ENCODE measurements around the gene TMOD1.
"Not testable (repeated sequence)": the region's sequence is repeated elsewhere in the genome, so short reads cannot be mapped to it uniquely, and the experiment has no call there.

Gene TMOD1

DNA sequence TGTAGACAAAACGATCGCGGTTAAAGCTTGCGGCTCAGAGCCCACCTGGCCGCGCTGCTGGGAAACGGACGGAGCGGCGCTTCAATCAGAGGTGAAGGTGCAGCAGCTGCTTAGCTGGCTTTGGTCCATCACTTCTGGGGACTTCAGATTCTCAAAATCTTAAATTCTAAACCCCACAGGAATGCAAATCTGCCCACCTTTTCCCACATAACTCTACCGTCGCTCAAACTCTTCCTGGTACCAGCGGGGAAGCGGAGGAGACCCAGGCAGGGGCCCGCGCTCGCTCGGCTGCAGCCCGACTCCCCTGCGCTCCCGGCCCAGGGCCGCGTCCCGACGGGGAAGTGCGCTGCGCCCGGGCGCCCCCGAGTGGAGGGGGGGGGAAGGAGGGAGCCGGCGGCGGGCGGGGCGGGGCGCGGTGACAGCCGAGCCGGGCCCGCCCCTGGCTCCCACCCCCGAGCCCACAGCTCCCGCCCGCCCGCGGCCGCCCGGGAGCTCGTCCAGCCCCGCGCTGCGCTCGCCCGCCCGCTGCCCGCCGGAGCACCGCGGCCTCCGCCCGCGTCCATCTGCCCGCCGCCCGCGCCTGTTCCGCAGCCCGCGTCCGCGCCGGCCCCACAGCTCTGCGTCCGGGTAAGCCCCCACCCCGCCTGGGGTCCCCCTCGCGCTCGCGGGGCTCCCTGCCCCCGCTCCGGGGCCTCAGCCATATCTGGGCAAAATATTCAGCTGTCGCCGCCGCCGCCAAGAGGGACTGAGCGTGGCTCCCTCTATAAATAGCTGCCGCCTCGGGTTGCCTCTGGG is at the start of gene TMOD1:
TSS of gene TMOD1 (plus strand) at position 490 of the 795 bp plus-strand sequence. CDS start 22,523 bp downstream, outside the sequence.
- DNase-seq = peak; percentile 16

DNA sequence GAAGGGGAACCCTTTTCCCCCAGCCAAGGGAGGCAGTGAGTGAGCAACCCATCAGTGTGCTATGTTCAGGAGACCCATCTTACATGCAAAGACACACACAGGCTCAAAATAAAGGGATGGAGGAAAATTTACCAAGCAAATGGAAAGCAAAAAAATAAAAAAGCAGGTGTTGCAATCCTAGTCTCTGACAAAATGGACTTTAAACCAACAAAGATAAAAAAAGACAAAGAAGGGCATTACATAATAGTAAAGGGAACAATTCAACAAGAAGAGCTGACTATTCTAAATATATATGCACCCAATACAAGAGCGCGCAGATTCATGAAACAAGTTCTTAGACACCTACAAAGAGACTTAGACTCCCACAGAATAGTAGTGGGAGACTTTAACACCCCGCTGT is 47.9 kb upstream of the TMOD1 start:
- not testable (repeated sequence) for DNase-seq

DNA sequence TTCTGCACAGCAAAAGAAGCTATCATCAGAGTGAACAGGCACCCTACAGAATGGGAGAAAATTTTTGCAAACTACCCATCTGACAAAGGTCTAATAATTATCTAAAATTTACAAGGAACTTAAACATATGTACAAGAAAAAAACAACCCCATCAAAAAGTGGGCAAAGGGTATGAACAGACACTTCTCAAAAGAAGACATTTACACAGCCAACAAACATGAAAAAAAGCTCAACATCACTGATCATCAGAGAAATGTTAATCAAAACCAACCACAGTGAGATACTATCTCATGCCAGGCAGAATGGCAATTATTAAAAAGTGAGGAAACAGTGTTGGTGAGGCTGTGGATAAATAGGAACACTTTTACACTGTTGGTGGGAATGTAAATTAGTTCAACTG is 44.6 kb upstream of the TMOD1 start:
- not testable (repeated sequence) for DNase-seq

DNA sequence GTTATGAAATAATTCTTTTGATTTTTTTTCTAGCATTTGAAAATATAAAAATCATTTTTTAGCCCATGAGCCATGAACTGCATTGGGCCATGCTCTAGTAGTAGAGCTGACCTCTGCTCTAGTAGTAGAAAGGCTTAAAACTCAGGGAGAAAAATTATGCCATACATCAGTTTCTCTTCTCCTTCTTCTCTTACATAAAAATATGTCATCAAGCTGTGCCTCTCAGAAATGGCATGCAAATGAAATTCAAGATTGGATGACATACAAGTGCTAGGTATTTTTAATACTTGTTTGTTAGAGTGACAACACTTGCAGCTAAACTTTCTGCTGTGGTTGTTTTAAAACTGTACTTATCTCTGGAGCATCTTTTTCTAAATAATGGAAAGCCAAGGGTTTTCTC is 42.1 kb upstream of the TMOD1 start:
- no peak for DNase-seq

DNA sequence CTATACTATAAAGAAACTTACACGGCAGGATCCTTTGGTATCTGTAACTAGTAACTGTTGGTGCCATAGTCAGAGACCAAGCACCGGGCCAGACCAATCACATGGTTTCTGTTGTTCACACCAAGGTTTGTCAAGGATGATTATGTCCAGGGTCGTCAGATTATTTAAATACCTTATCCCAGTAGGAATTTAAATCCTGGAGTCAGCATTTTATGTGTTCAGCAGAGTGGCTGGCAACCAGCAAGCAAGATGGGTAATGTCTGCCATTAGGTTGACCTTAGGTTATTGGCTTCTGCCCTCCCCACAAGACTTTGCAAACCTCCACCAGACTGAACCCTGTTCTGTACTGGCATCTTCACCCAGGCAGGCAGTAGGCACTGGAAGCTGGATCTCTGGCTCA is 39.3 kb upstream of the TMOD1 start:
- DNase-seq = no peak

DNA sequence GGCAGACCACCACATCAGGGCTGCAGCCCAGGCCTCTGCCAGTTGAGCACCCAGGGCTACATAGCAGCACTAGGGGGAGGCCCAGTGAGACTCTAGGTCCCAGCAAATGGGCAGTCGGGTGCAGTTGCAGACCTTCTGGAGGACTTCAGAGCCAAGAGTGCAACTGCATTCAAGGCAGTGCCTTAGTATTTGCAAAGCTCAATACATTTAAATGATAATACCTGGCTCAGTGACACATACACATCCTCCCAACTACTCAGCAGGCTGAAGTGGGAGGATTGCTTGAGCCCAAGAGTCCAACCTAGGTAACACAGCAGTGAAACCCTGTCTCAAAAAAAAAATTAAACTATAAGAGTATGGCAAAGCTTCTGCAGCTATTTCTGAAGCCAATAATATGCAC is 38.6 kb upstream of the TMOD1 start:
- no peak for DNase-seq

DNA sequence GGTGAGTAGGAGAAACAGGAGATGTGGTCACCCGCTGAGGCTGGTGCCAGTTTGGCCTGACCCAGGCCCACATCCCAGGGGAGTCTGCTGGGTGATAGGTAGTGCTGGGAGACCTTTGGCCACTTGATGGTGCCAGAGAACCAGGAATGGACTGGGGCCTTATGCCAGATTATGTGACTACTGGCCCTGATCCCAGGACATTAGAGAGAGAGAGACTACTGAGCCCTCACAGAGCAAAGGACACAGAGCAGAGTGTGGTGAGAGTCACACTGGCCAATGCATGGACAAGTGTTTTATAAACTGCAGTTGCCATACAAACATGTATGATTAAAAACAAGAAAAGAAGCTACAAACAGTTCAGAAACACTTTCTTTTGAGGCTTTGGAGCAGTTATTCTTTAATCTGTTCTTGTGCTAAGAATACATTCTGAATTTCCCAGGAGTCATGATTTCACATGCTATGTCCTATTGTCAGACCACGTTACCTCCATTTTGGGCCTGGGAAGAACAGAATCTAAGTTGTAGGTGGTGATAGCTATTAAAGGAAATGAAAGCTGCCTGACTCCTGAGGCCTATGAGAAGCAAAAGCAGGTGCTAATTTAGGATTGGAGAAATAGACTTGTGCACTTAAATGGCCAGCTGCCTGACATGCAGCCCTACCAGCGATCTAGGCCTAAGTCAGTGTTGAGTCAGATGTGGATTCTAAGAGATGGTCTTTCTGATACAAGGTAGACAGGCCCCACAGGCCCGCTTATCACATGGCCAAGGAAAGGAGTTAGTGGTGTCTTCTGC is 32.6 kb upstream of the TMOD1 start:
- DNase-seq = no peak

DNA sequence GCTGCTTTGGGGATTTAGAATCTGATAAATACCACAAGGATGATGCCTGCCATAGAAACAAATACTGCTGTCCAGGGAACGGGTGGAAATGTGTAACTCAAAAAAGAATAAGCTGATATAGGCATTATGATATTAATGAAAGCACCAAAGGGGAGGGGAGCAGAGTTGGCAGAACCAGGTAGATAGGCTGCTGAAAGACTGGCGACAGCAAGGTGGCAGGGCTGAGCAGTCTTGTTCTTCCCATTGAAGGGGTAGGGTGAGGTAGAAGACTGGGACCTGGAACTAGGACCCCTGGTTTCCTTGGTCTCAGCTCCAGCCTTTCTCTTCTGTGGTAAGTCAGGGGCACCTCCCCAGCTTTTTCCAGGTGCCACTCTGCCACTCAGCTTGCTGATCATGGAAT is 31.4 kb upstream of the TMOD1 start:
- no peak for DNase-seq

DNA sequence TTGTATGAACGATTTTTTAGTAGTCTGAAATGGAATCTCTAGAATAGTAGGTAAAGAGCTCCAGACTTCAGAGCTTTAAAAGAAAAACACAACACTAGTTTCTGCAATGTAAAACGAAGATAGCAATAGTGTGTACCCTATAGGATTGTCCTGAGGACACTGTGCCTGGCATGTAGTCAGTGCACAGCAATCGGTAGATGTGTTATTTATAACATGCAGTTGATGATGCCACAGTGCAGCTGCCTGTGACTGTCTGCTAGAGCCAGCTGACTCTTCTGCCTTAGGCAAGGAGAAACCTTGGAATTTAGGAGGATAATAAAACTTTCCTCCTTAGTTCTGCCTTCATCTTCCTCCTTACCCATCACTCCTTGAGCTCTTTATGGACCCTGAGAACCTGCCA is 27.7 kb upstream of the TMOD1 start:
- DNase-seq = no peak

DNA sequence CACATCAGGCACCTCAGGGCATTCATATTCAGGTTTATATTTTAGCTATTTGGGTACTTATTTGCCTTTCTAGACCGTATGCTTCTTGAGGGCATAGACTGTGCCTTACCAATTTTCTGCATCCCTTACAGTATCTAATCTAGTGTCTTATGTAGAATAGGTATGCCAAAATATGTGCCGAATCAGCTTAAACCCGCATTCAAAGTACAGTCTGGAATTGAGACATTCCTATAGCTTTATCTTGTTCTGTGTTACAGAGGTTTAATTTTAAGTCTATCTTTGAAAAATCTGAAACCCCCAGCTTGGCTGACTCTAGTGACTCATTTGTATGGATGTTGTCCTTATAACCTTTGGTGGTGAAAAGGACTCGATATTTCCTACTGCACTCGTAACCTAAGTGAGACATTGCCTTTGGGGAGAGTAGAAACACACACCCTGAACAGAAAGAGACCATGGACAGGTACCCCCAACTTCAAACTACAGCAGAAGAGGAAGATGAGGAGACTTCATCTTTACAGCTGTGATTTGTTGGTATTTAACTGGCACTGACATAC is 27.0 kb upstream of the TMOD1 start:
- no peak for DNase-seq

DNA sequence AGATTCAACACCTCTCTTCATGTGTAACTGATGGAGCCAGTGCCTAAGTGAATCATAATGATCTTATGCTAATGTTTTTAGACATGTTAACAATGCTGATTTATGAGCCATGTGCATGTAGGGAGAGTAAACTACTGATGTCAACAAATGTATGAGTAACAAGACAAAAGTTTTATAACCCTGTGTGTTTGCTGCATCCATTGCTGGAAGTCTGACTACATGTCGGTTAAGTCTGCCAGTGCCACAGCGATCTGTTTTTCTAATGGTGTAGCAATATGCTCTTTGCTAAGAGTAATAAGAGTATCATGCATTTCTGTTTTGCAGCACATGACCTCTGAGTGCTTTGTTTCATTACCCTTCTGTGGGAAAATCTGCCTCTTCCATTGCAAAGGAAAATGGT is 26.4 kb upstream of the TMOD1 start:
- no peak for DNase-seq

DNA sequence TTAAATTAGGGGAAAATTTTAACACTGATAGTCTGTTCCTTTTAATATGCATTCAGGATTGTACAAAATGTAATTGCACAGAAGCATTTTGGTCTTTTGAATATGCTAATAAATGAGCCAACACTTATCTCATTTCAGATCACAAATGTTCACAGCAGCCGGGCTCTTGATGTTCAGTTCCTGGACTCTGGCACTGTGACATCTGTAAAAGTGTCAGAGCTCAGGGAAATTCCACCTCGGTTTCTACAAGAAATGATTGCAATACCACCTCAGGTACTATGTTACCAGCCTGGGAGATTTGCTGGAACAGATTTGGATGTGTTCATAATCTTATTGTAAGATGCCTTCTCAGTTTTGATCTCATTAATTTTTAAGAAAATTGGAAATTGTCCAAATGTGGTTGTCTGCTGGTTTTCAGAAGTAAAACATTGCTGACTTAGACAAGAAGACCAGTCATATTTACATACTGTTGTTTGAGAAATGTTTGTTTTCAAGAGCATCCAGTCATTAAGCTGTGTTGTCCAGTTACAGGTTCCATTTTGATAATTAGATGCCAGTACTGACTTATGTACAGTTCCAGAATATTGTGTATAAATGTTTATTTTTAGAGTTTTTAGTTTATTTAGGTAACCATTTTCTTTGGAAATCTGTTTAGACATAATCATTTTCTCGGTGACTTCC is 23.0 kb upstream of the TMOD1 start:
- DNase-seq = no peak

DNA sequence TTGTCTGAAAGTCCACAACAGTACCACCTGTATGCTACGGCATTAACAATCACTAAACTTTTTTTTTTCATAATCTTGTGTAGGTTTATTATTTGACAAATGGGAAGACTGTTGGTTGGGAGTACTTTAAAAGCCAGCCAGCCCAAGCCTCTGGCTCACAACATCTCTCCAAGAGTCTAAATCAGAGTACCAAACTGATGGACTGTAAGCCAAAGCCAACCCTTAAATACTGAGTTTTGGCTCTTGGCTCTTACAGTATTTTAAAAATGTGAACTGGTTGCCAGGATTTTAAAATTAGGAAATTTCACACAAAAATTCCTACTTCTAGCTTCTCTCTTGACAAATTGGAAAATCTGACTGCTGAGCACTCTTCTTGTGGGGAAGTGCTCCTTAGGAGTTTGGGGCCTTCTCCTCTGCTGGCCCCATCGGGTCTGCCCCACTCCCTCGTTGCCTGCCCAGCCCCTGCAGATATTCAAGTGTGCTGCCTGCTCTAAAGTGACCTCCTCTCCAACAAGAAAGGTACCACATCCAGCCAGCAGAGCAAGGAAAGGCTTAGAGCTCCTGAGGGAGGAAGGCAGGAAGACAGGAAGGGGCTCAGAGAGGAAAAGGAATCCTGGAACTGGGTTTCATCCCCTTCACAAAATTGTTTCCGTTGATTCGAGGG is 21.8 kb upstream of the TMOD1 start:
- no peak for DNase-seq

DNA sequence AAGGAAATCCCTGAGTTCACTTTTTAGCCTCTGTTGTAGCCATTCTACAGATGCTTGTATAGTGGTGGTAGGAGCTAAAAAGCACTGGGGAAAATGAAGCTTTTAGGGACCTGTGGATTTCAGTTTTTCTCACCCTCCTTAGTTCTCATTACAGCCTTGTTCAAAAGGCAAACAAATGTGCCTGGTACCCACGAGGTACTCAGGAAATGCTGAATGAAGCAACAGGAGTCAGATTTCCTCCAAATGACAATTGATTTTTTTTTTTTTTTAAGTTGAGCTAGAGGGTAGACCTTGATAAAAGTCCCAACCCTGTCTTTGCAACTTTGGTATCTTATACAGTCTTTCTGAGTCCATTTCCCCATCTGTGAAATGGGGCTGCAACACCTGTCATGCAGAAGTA is 21.3 kb upstream of the TMOD1 start:
- no peak for DNase-seq

DNA sequence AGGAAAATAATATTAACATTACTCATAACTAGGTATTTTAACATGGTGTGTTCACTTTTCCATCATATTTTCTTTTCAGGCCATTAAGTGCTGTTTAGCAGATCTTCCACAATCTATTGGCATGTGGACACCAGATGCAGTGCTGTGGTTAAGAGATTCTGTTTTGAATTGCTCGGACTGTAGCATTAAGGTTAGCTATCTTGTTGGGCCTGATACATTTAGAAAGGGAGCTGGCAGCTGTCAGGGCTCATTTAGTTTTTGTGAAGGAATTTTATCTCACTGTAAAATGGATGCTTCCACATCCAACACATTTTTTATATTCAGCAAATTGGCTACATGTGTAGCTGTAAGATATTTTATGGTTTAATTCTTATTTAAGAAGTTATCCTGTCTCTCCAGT is 20.7 kb upstream of the TMOD1 start:
- no peak for DNase-seq

DNA sequence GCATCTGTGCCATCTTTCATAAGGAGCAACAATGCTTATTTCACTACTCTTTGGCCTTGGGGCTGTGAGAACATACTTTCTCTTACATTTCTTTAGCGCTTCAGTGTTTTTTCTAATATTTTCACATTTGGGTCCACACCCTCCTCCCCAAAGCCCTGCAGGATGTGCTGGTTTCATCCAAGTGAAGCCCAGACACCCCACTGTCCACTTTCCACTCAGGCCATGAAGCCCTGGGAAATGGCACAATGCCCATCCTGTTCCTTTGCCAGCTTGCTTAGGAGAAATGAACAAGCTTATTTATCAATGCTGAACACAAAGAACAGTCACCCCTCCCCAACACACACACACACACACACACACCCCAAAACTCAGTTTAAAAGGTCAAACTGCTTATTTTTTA is 17.3 kb upstream of the TMOD1 start:
- no peak for DNase-seq

DNA sequence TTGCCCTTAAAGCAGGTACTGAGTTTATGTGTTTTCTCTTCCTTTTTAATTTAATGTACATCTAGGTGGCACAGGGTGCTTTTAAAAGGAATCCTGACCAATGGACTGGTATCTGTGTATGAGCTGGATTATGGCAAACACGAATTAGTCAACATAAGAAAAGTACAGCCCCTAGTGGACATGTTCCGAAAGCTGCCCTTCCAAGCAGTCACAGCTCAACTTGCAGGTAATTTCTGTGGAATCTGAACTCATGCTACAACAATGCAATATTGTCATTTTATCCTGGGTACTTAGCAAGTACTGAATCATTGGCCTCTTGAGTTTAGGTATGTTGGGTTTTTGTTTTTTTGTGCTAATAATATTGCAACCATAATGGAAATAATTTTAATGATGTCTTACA is 14.4 kb upstream of the TMOD1 start:
- no peak for DNase-seq

DNA sequence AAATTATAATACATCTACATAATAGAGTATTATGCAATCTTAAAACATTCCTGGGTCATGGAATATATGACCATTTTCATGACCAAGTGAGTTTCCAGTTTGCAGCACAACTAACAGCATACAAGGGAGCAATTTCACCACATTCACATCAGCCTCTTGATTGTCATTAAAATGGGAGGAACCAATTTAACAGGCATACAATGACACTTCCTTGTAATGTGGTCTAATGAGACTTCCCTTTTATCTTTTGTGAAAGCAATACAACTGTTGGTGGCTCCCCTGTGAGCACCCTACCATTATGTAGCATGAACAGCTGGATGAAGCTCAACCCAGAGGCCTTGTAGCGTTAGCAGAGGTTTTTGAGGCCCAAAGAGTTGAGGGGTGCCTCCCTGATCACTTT is 13.6 kb upstream of the TMOD1 start:
- no peak for DNase-seq

DNA sequence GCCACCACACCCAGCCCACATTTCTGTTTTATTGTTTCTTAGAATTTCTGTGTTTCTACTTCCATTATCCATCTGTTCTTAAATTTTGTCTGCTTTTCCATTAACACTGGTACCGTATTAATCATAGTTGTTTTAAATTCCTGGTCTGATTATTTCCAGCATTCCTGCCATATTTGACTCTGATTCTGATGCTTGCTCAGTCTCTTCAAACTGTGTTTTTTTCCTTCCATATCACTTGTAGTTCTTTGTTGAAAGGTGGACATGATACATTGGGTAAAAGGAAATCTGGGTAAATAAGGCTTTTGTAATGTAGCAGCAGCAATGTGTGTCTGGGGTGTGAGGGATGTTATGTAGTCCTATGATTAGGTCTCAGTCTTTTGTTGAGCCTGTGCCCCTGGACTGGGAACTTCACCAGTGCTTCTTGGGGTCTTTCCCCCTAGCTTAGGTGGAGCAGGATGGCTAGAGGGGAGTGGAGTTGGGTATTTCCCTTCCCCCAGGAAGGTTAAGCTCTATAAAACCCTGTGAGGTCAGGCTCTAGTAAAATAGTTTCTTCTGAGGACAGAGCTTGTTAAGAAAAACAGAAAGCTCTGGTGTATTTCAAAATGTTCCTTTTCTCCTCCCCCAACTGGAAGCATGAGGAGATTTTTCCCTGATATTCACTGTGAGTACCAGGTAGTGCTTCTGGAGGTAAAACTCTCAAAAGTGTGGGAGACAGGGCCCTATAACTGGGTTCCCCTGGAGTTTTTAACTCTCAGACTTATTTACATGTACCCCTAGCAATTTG is 10.1 kb upstream of the TMOD1 start:
- DNase-seq = no peak

DNA sequence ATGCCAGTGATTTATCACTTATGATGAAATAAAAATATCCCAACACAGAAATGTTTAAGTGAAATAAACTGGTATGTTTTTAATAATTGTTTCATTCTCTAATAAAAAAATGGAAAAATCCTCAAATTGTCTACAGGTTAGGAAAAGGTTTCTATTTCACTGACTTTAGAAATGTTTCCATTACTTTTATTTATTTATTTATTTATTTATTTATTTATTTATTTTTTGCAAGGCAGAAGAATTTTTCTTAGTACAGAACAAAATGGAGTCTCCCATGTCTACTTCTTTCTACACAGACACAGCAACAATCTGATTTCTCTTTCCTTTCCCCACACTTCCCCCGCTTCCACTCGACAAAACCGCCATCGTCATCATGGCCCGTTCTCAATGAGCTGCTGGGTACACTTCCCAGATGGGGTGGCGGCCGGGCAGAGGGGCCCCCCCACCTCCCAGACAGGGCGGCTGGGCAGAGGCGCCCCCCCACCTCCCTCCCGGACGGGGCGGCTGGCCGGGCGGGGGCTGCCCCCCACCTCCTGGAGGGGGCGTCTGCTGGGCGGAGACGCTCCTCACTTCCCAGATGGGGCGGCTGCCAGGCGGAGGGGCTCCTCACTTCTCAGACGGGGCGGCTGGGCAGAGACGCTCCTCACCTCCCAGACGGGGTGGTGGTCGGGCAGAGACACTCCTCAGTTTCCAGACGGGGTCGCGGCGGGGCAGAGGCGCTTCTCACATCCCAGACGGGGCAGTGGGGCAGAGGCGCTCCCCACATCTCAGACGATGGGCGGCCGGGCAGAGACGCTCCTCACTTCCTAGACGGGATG is 3.7 kb upstream of the TMOD1 start:
- not testable (repeated sequence) for DNase-seq

DNA sequence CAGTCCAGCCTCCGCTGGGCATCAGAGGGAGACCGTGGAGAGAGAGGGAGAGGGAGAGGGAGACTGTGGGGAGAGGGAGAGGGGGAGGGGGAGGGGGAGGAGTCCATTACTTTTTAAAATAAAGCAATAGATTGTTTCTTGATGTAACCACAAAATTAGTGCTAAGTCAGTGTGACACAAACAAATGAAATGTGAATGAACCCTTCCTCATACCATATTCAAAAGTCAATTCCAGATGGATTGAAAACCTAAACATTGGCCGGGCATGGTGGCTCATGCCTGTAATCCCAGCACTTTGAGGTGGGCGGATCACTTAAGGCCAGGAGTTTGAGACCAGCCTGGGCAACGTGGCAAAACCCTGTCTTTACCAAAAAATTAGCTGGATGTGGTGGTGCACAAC is 2.6 kb upstream of the TMOD1 start:
- DNase-seq = not testable (repeated sequence)

All from stimulated activated naive CD4-positive, alpha-beta T cell treated with Interleukin-2 at 50 U/mL for 16 hours (primary cell).